Measurements from ENCODE around the gene RGS2. TPM values are rescaled to one million over a fixed set of nuclear protein-coding genes. Genes with fewer than 3 reads are reported as not detected.

The RGS2 gene
- total RNA-seq, 1 donor from 2014 or later: 32.7 TPM

- Mint-ChIP-seq H3K4me1 (no peaks in the 10 kb centered on the region), H3K9me3 (no peaks in the 10 kb centered on the region), H3K27me3 (peaks cover 12% of the 10 kb centered on the region), H3K27ac (no peak overlapping the region), H3K4me3 (no peak overlapping the region), H3K36me3 (ENCODE audit: low read depth) (no peaks in the 10 kb centered on the region)
- intact Hi-C loops (cut with micrococcal nuclease): no loop called here
- POLR2A ChIA-PET: no interaction called here
- TF ChIP-seq CTCF (IDR thresholded peaks at IDR 0.05): no peak
- CTCF ChIA-PET: no interaction called here
- DNase-seq: no peak
- no peak for ATAC-seq (ENCODE audit: low read depth)
Observed at GRCh38 chr1:192764675-192765074, 44.2 kb upstream of the RGS2 start.

- no peak for ATAC-seq (ENCODE audit: low read depth)
- ChIA-PET POLR2A (no interaction called here), CTCF (no interaction called here)
- Mint-ChIP-seq H3K4me1 (no peaks in the 10 kb centered on the region), H3K27ac (no peak overlapping the region), H3K27me3 (peaks cover 11% of the 10 kb centered on the region), H3K4me3 (no peak overlapping the region), H3K9me3 (no peaks in the 10 kb centered on the region), H3K36me3 (ENCODE audit: low read depth) (no peaks in the 10 kb centered on the region)
- intact Hi-C loops (cut with micrococcal nuclease): no loop called here
- DNase-seq: no peak
- TF ChIP-seq CTCF (IDR thresholded peaks at IDR 0.05): no peak
Observed at GRCh38 chr1:192766009-192766625, 42.7 kb upstream of the RGS2 start.

- Mint-ChIP-seq H3K36me3 (ENCODE audit: low read depth) (no peaks in the 10 kb centered on the region), H3K27ac (no peak overlapping the region), H3K27me3 (peaks cover 9% of the 10 kb centered on the region), H3K4me1 (no peaks in the 10 kb centered on the region), H3K9me3 (no peaks in the 10 kb centered on the region), H3K4me3 (no peak overlapping the region)
- ATAC-seq (ENCODE audit: low read depth) (no peak), DNase-seq (no peak)
- ChIA-PET CTCF (no interaction called here), POLR2A (no interaction called here)
- intact Hi-C loops (cut with micrococcal nuclease): no loop called here
- TF ChIP-seq CTCF (IDR thresholded peaks at IDR 0.05): no peak
Observed at GRCh38 chr1:192766876-192767275, 42.0 kb upstream of the RGS2 start.

DNA sequence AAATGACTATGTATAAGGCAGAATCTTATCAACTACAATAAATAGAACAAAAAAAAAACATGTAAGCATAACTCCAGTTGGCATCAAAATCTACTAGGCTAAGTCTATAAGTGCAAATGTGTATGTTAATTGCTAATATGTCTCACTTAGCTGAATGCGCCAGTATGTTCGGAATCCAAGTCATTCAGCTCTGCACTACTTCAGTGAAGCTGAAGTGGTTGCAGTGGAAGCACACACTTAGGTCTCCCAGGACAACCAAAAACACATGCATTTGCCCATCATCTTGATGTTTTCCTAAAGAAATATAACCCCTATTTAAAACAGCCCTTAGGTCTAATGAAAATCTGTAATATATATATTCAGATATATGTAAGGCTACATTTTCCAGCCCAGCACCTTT is 41.0 kb upstream of the RGS2 start:
- POLR2A ChIA-PET: no interaction called here
- intact Hi-C loops (cut with micrococcal nuclease): no loop called here
- peaks cover 3% of the 10 kb centered on the region for H3K27me3 Mint-ChIP-seq
- H3K36me3 Mint-ChIP-seq (ENCODE audit: low read depth): no peaks in the 10 kb centered on the region
- H3K9me3 Mint-ChIP-seq: no peaks in the 10 kb centered on the region
- CTCF ChIA-PET: no interaction called here
- no peak overlapping the region for H3K4me3 Mint-ChIP-seq
- H3K4me1 Mint-ChIP-seq: no peaks in the 10 kb centered on the region
- no peak for DNase-seq
- ATAC-seq (ENCODE audit: low read depth): no peak
- no peak for TF ChIP-seq CTCF (IDR thresholded peaks at IDR 0.05)
- H3K27ac Mint-ChIP-seq: no peak overlapping the region

GRCh38 chr1:192768463-192768862 is 40.4 kb upstream of the RGS2 start:
- no peaks in the 10 kb centered on the region for H3K4me1 Mint-ChIP-seq
- no peak overlapping the region for H3K27ac Mint-ChIP-seq
- intact Hi-C loops (cut with micrococcal nuclease): no loop called here
- ChIA-PET POLR2A (no interaction called here), CTCF (no interaction called here)
- H3K27me3 Mint-ChIP-seq: no peaks in the 10 kb centered on the region
- H3K36me3 Mint-ChIP-seq (ENCODE audit: low read depth): no peaks in the 10 kb centered on the region
- ATAC-seq (ENCODE audit: low read depth) (no peak), DNase-seq (no peak)
- no peaks in the 10 kb centered on the region for H3K9me3 Mint-ChIP-seq
- H3K4me3 Mint-ChIP-seq: no peak overlapping the region
- TF ChIP-seq CTCF (IDR thresholded peaks at IDR 0.05): no peak
